H1 (cell line): ENCODE results near the gene TNFRSF6B. TPM values are rescaled to one million over a fixed set of nuclear protein-coding genes. Genes with fewer than 3 reads are reported as not detected.

ENCODE experiments used
- CTCF ChIA-PET: fragments of 300-600 bp; sonication (Branson Sonifier 250); formaldehyde crosslinking; loops from one replicate; lab custom pipeline; 2021; ENCODE audit not compliant: partially characterized antibody; lab: Charles Lee
- POLR2A ChIA-PET: fragments of 300-600 bp; sonication (Branson Sonifier 250); formaldehyde crosslinking; loops from one replicate; lab custom pipeline; 2021; ENCODE audit warnings: inconsistent platforms; ENCODE audit not compliant: partially characterized antibody; lab: Charles Lee
- DNase-seq, 2 experiments: peaks; one replicate each; pipeline versions ENCODE4 v3.0.0 to v3.0.0-alpha.2; 2010 to 2022; ENCODE audit warnings: low spot score in 2 of 2, low read depth in 1 of 2, mixed read lengths in 1 of 2
- FAIRE-seq: peaks from 2 replicates; lab custom pipeline; 2011; peaks lifted over from hg19 to GRCh38; lab: Jason Lieb, UNC
- H2AFZ ChIP-seq: 2 replicates; pipeline ENCODE4 v1.8.1; 2012; ENCODE audit warnings: low read length, inconsistent platforms
- H2AK5ac ChIP-seq: 2 replicates; pipeline ENCODE4 v1.6.1; 2013; ENCODE audit warnings: low read depth, low read length
- H2BK120ac ChIP-seq: replicated peaks from 2 replicates; pipeline ENCODE3; 2013; ENCODE audit warnings: low read depth, low read length, inconsistent platforms
- H2BK12ac ChIP-seq: 2 replicates; pipeline ENCODE4 v1.6.1; 2013; ENCODE audit warnings: low read depth, low read length
- H2BK15ac ChIP-seq: 2 replicates; pipeline ENCODE4 v1.6.1; 2013; ENCODE audit warnings: low read length
- H2BK20ac ChIP-seq: 2 replicates; pipeline ENCODE4 v1.6.1; 2013; ENCODE audit warnings: low read length
- H2BK5ac ChIP-seq: 2 replicates; pipeline ENCODE4 v1.6.1; 2013; ENCODE audit warnings: low read depth, low read length
- H3K14ac ChIP-seq: 2 replicates; pipeline ENCODE4 v1.6.1; 2013; ENCODE audit warnings: inconsistent platforms; ENCODE audit not compliant: insufficient read length
- H3K18ac ChIP-seq: 2 replicates; pipeline ENCODE4 v1.6.1; 2013; ENCODE audit warnings: low read length; ENCODE audit errors: extremely low read depth
- H3K23ac ChIP-seq: 2 replicates; pipeline ENCODE4 v1.6.1; 2013; ENCODE audit warnings: inconsistent platforms; ENCODE audit not compliant: insufficient read length
- H3K23me2 ChIP-seq: 2 replicates; pipeline ENCODE4 v1.6.1; 2013; ENCODE audit warnings: low read depth, low read length
- H3K27ac ChIP-seq: 2 replicates; pipeline ENCODE4 v1.6.1; 2011; ENCODE audit warnings: low read depth, low read length, inconsistent platforms
- H3K27me3 ChIP-seq, 4 experiments: replicated peaks in 1 of 4; 1 replicate in 1 of 4; 2 replicates in 3 of 4; pipeline versions ENCODE4 v1.6.1 to v1.8.1; 2011 to 2013; ENCODE audit warnings: low read length in 3 of 4, mild to moderate bottlenecking in 3 of 4, inconsistent platforms in 2 of 4, mixed read lengths in 2 of 4, moderate library complexity in 1 of 4; ENCODE audit not compliant: control insufficient read depth in 3 of 4, insufficient read depth in 3 of 4; ENCODE audit errors: extremely low read depth in 1 of 4
- H3K36me3 ChIP-seq, 4 experiments: 2 replicates each; pipeline versions ENCODE4 v1.6.1 to v1.8.1; 2011 to 2013; ENCODE audit warnings: mild to moderate bottlenecking in 4 of 4, low read length in 3 of 4, moderate library complexity in 2 of 4, control low read depth in 1 of 4, inconsistent platforms in 1 of 4; ENCODE audit not compliant: insufficient read depth in 4 of 4, control insufficient read depth in 2 of 4
- H3K4ac ChIP-seq: replicated peaks from 2 replicates; pipeline ENCODE3; 2013; ENCODE audit warnings: low read length, low read depth, mixed read lengths, inconsistent platforms; ENCODE audit not compliant: insufficient read length
- H3K4me1 ChIP-seq, 4 experiments: replicated peaks in 1 of 4; 1 replicate in 1 of 4; 2 replicates in 3 of 4; pipeline versions ENCODE4 v1.6.1 to v1.8.1; 2011 to 2013; ENCODE audit warnings: low read length in 3 of 4, inconsistent platforms in 2 of 4, mixed read lengths in 1 of 4; ENCODE audit not compliant: insufficient read depth in 4 of 4, control insufficient read depth in 3 of 4
- H3K4me2 ChIP-seq, 2 experiments: 2 replicates each; pipeline versions ENCODE4 v1.6.1 to v1.8.1; 2011 to 2013; ENCODE audit warnings: low read depth in 2 of 2, low read length in 2 of 2, control low read depth in 1 of 2, inconsistent platforms in 1 of 2, mild to moderate bottlenecking in 1 of 2; ENCODE audit not compliant: insufficient read depth in 1 of 2
- H3K4me3 ChIP-seq, 4 experiments: fragments of 200-600, 300-600 bp in 1 of 4; sonication (generic), shearing (Covaris generic), sonication (Bioruptor Twin) in 1 of 4; 2 replicates each; pipeline versions ENCODE4 v1.5.1 to v1.8.1; 2011 to 2016; ENCODE audit warnings: low read length in 4 of 4, low read depth in 3 of 4, control low read depth in 2 of 4, inconsistent platforms in 2 of 4, mild to moderate bottlenecking in 2 of 4, mixed read lengths in 1 of 4, moderate library complexity in 1 of 4; ENCODE audit not compliant: insufficient read depth in 2 of 4; ENCODE audit errors: extremely low read depth in 1 of 4
- H3K56ac ChIP-seq: replicated peaks from 2 replicates; pipeline ENCODE3; 2013; ENCODE audit warnings: low read depth, mild to moderate bottlenecking, mixed read lengths, low read length, inconsistent platforms; ENCODE audit not compliant: insufficient read length
- H3K79me1 ChIP-seq: 2 replicates; pipeline ENCODE4 v1.6.1; 2013; ENCODE audit warnings: low read depth, low read length, control low read depth
- H3K79me2 ChIP-seq, 2 experiments: 2 replicates each; pipeline versions ENCODE4 v1.6.1 to v1.8.1; 2012 to 2013; ENCODE audit warnings: low read length in 2 of 2, mild to moderate bottlenecking in 2 of 2, inconsistent platforms in 1 of 2; ENCODE audit not compliant: insufficient read depth in 2 of 2, control insufficient read depth in 1 of 2
- H3K9ac ChIP-seq, 4 experiments: replicated peaks in 1 of 4; 1 replicate in 1 of 4; 2 replicates in 3 of 4; pipeline versions ENCODE4 v1.6.1 to v1.8.1; 2011 to 2013; ENCODE audit warnings: low read depth in 3 of 4, low read length in 3 of 4, control low read depth in 2 of 4, mild to moderate bottlenecking in 2 of 4, moderate library complexity in 2 of 4, inconsistent platforms in 1 of 4; ENCODE audit errors: extremely low read depth in 1 of 4
- H3K9me3 ChIP-seq, 2 experiments: 2 replicates each; pipeline versions ENCODE4 v1.6.1 to v1.8.1; 2012 to 2013; ENCODE audit warnings: mild to moderate bottlenecking in 2 of 2, moderate library complexity in 2 of 2, control low read depth in 1 of 2, inconsistent platforms in 1 of 2, low read depth in 1 of 2, low read length in 1 of 2, mixed read lengths in 1 of 2; ENCODE audit not compliant: insufficient read depth in 2 of 2
- H4K20me1 ChIP-seq, 2 experiments: replicated peaks in 1 of 2; 2 replicates each; pipeline versions ENCODE3 to v1.8.1; 2011 to 2013; ENCODE audit warnings: inconsistent platforms in 2 of 2, low read length in 2 of 2, mild to moderate bottlenecking in 1 of 2; ENCODE audit not compliant: insufficient read depth in 2 of 2, control insufficient read depth in 1 of 2
- H4K5ac ChIP-seq: 2 replicates; pipeline ENCODE4 v1.6.1; 2013; ENCODE audit warnings: low read length, low read depth, mixed read lengths, inconsistent platforms; ENCODE audit not compliant: insufficient read length
- H4K8ac ChIP-seq: 2 replicates; pipeline ENCODE4 v1.8.0; 2013; ENCODE audit warnings: mild to moderate bottlenecking, moderate library complexity, low read length, inconsistent platforms; ENCODE audit not compliant: insufficient read depth; ENCODE audit errors: extremely low read depth
- H4K91ac ChIP-seq: replicated peaks from 2 replicates; pipeline ENCODE3; 2013; ENCODE audit warnings: low read length, mixed read lengths, inconsistent platforms; ENCODE audit not compliant: insufficient read length
- ASH2L ChIP-seq: fragments of 200-600, 300-600 bp; sonication (generic); IDR thresholded peaks from one replicate; pipeline ENCODE4 v1.7.1; 2017; ENCODE audit warnings: low read length
- CHD2 ChIP-seq: IDR thresholded peaks from 2 replicates; pipeline ENCODE4 v1.6.1; 2012; ENCODE audit warnings: low read length, improper control_type of control experiment
- CREB1 ChIP-seq: IDR thresholded peaks from 2 replicates; pipeline ENCODE4 v1.6.1; 2012; ENCODE audit warnings: inconsistent platforms
- EGR1 ChIP-seq: IDR thresholded peaks from 2 replicates; pipeline ENCODE4 v1.6.1; 2011; ENCODE audit warnings: low read depth, low read length, borderline replicate concordance
- EP300 ChIP-seq, 2 experiments: IDR thresholded peaks; 1 replicate in 1 of 2; 2 replicates in 1 of 2; pipeline ENCODE4 v1.6.1; 2011 to 2012; ENCODE audit warnings: low read depth in 2 of 2, low read length in 2 of 2, mild to moderate bottlenecking in 2 of 2, borderline replicate concordance in 1 of 2, inconsistent platforms in 1 of 2, moderate library complexity in 1 of 2
- KDM5A ChIP-seq: fragments of 200-600 bp; IDR thresholded peaks from 2 replicates; pipeline ENCODE4 v1.7.1; 2012; ENCODE audit warnings: mild to moderate bottlenecking, low read length, inconsistent platforms, mixed read lengths
- TAF1 ChIP-seq: IDR thresholded peaks from 2 replicates; pipeline ENCODE4 v1.6.1; 2011; ENCODE audit warnings: mild to moderate bottlenecking, low read depth, low read length
- TAF7 ChIP-seq: optimal IDR thresholded peaks from 2 replicates; pipeline ENCODE3; 2011; ENCODE audit warnings: low read depth, mild to moderate bottlenecking, inconsistent platforms, low read length, moderate library complexity, borderline replicate concordance
- WGBS, 2 experiments: shearing (Covaris generic) in 1 of 2; methylation state at CpG; one replicate each; pipeline versions ENCODE4 v1.1.6 to v1.1.7; 2013 to 2015; ENCODE audit warnings: low lambda C conversion rate in 2 of 2, mixed read lengths in 2 of 2, inconsistent platforms in 1 of 2, low coverage in 1 of 2, missing lambda C conversion rate in 1 of 2; ENCODE audit not compliant: insufficient replicate concordance in 2 of 2, insufficient coverage in 1 of 2, insufficient read length in 1 of 2; ENCODE audit errors: extremely low coverage in 1 of 2, missing lambda C conversion rate in 1 of 2; 5-methylcytosine and 5-hydroxymethylcytosine counted together
- polyA plus RNA-seq, 7 experiments: library from polyadenylated mRNA; depleted of rRNA in 3 of 7; stranded (reverse) in 5 of 7; unstranded in 2 of 7; fragments of >200 nt in 5 of 7; fragments of 200-250 nt in 2 of 7; gene quantifications; 1 replicate in 5 of 7; 2 replicates in 1 of 7; 4 replicates in 1 of 7; pipeline versions ENCODE4 v1.2.1 to v1.2.3, GENCODE V29; 2011 to 2013; ENCODE audit warnings: missing spikeins in 2 of 7, mixed read lengths in 2 of 7
- total RNA-seq: library from RNA; stranded (reverse); fragmentation: NEBNext Ultra II Directional; extraction: Animal tissue kit (Norgen Biotek cat#: 25700); gene quantifications from 2 replicates; pipeline ENCODE4 v1.2.1, GENCODE V29; 2021
- TF ChIP-seq, protein P1 (sequence below): IDR thresholded peaks from 2 replicates; pipeline ENCODE4 v1.6.1; 2012; ENCODE audit warnings: inconsistent platforms

The TNFRSF6B gene
- total and polyA plus RNA-seq, 2 of the 8 experiments (the other 6 are each of a cell fraction or from before 2014, with no cell fraction given), result 3.1 TPM; not detected in 1

DNA sequence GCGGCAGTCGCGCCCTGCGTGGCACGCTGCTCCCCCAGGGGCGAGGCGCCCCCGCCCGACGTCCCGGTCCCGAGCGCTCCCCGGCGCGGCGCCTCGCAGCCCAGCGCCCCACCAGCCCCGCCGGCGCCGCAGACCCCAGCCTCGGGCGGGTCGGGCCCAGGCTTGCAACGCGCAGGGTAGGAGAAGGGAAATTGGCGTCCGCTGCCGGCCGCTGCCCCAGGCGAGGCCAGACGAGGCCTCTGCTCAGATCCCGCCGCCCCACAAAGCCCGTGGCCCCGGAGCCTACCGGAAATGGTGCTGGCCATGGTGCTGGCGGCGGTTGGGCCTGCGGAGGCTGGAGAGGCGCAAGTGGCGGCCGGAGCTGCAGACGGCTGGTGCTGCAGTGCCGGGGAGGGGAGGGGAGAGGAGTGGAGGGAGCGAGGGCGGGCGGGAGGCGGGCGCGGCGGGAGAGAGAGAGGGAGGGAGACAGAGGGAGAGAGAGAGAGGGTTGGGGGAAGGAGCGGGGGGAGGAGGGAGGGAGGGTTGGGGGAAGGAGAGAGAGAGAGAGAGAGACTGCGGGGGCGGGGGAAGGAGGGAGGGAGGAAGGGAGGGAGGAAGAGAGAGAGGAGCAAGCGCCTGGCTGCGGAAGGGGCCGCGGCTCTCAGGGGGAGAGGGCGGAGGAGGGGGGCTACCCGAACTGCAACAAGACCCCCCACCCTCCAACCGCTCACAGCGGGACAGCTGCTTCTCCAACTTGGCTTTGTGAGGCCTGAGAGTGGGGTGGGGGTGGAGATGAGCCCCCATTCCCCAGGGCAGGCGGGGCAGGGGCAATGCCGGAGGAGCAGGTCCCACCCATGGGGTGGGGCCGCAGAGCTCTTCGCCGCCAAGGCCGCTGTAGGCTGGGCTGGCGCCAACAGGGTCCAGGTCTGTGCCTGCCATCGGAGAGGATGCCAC is 43.1 kb upstream of the TNFRSF6B start, which contains the start of gene STMN3:
TSS of gene STMN3 (minus strand) at position 384 of the 933 bp plus-strand sequence. CDS start at position 305, 79 bp downstream.
- Histone ChIP-seq H3K36me3 (no peaks in the 10 kb centered on the region), H3K23me2 (peaks cover 15% of the 10 kb centered on the region), H3K18ac (peak within 1 kb of the TSS; percentile 95), H2AFZ (no peak within 1 kb of the TSS), H4K8ac (peak within 1 kb of the TSS; percentile 85), H2BK15ac (peak within 1 kb of the TSS; percentile 92; the same call in 1 of the 2 replicates), H2BK120ac (peak within 1 kb of the TSS; percentile 55), H3K4me2 (peak within 1 kb of the TSS; percentile 71 to 88), H3K9ac (peak within 1 kb of the TSS in 3 of 4 experiments; percentile 56 to 71 (median 62); a peak in 6 of 7 replicates), H2BK5ac (peak within 1 kb of the TSS; percentile 90), H3K79me1 (no peaks in the 10 kb centered on the region; the same call in none of the 2 replicates), H3K4ac (peak within 1 kb of the TSS; percentile 92), H3K23ac (no peak within 1 kb of the TSS), H3K4me1 (peaks cover 0 to 20% (median 13%) of the 10 kb centered on the region in 4 experiments; a peak in 6 of 7 replicates), H3K14ac (peak within 1 kb of the TSS; percentile 83), H3K27ac (peak within 1 kb of the TSS; percentile 73; the same call in 1 of the 2 replicates), H3K27me3 (peaks cover 0 to 2% (median 0%) of the 10 kb centered on the region in 4 experiments; a peak in 2 of 7 replicates), H3K56ac (peak within 1 kb of the TSS; percentile 80), H2AK5ac (0 out of 2 replicates have a peak within 1 kb of the TSS, but pooled peaks have one; percentile 32), H3K9me3 (no peaks in the 10 kb centered on the region), H4K5ac (peak within 1 kb of the TSS; percentile 80), H2BK12ac (peak within 1 kb of the TSS; percentile 68; the same call in 1 of the 2 replicates), H4K91ac (peak within 1 kb of the TSS; percentile 96), H4K20me1 (peaks cover 10 to 11% of the 10 kb centered on the region in 2 experiments), H2BK20ac (peak within 1 kb of the TSS; percentile 72; the same call in 1 of the 2 replicates), H3K4me3 (peak within 1 kb of the TSS; percentile 37 to 85 (median 60)), H3K79me2 (no peaks in the 10 kb centered on the region)
- FAIRE-seq, result no peak
- CTCF ChIA-PET, result interaction anchor here (0.6 to 1.4 kb wide), 4 partner anchors 10 to 133 kb away, joined by 3 to 6 read pairs (median 3); no protein-coding TSS in a partner anchor
- peak in 1 of 2 experiments; percentile 95 for DNase-seq
- POLR2A ChIA-PET, result interaction anchor here (0.6 to 1.7 kb wide), 11 partner anchors 9 to 385 kb away, joined by 3 to 9 read pairs (median 3); partner anchors contain the start of genes ARFRP1, GMEB2, TPD52L2 and ZGPAT
- WGBS, 2 experiments, result 0% methylated on average over 17 of the region's 73 CpGs; no CpG with 5 or more reads in 1 of the 2 experiments
- TF ChIP-seq EGR1 (peak; percentile 83), KDM5A (no peak), ASH2L (peak; percentile 86), CREB1 (peak; percentile 8; the same call in 1 of the 2 replicates), TAF7 (peak; percentile 78), TAF1 (peak; percentile 56), CHD2 (0 out of 2 replicates have a peak, but pooled peaks have one; percentile 45), EP300 (IDR thresholded peaks at IDR 0.05; ENCODE audit: borderline replicate concordance in 1 of 2, low read depth in 2 of 2, low read length in 2 of 2) (0 out of 3 replicates have a peak, but pooled peaks of 1 of the 2 experiments have one; percentile 32)
- TF ChIP-seq, protein P1, sequence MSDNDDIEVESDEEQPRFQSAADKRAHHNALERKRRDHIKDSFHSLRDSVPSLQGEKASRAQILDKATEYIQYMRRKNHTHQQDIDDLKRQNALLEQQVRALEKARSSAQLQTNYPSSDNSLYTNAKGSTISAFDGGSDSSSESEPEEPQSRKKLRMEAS, result peak; percentile 56
